NT2/D1 (cell line): ENCODE results near the gene TPD52L2.

Source experiments
- DNase-seq: peaks from one replicate; pipeline ENCODE4 v3.0.0-alpha.2; 2011; ENCODE audit warnings: low read depth, low spot score
- H3K27me3 ChIP-seq: 2 replicates; pipeline ENCODE4 v1.6.0; 2011; ENCODE audit warnings: mild to moderate bottlenecking; ENCODE audit not compliant: insufficient read length, insufficient read depth
- H3K36me3 ChIP-seq: 2 replicates; pipeline ENCODE4 v1.6.1; 2011; ENCODE audit warnings: mild to moderate bottlenecking, low read length, mixed read lengths; ENCODE audit not compliant: insufficient read depth, insufficient read length
- H3K4me1 ChIP-seq: 2 replicates; pipeline ENCODE4 v1.5.1; 2011; ENCODE audit not compliant: insufficient read depth, insufficient read length
- H3K4me3 ChIP-seq: 2 replicates; pipeline ENCODE4 v1.5.1; 2011; ENCODE audit warnings: low read depth; ENCODE audit not compliant: insufficient read length
- H3K9ac ChIP-seq: 2 replicates; pipeline ENCODE4 v1.6.0; 2011; ENCODE audit warnings: low read depth; ENCODE audit not compliant: insufficient read length
- H3K9me3 ChIP-seq: 2 replicates; pipeline ENCODE4 v1.5.1; 2011; ENCODE audit warnings: mild to moderate bottlenecking, low read length; ENCODE audit not compliant: insufficient read depth
- SUZ12 ChIP-seq: IDR thresholded peaks from 2 replicates; pipeline ENCODE4 v1.6.1; 2011; ENCODE audit not compliant: insufficient read length, insufficient read depth; ENCODE audit errors: extremely low read depth
- YY1 ChIP-seq: IDR thresholded peaks from 2 replicates; pipeline ENCODE4 v1.6.1; 2011; ENCODE audit not compliant: insufficient read length, insufficient read depth
- ZNF274 ChIP-seq: IDR thresholded peaks from 2 replicates; pipeline ENCODE4 v1.6.1; 2011; ENCODE audit warnings: mild to moderate bottlenecking, low read depth, low read length

The TPD52L2 gene

GRCh38 chr20:63885264-63886053 is 20.4 kb downstream of the TPD52L2 start:
- H3K36me3 ChIP-seq = peaks cover 91% of the 10 kb centered on the region
- no peak for TF ChIP-seq SUZ12
- no peak for TF ChIP-seq ZNF274
- TF ChIP-seq YY1 = no peak
- no peak for DNase-seq
- no peaks in the 10 kb centered on the region for H3K9me3 ChIP-seq
- peaks cover 8% of the 10 kb centered on the region for H3K4me1 ChIP-seq
- H3K27me3 ChIP-seq = no peaks in the 10 kb centered on the region
- no peak overlapping the region for H3K4me3 ChIP-seq
- peak overlapping the region; percentile 21 for H3K9ac ChIP-seq

GRCh38 chr20:63886054-63886419 is 21.0 kb downstream of the TPD52L2 start:
- Histone ChIP-seq H3K9me3 (no peaks in the 10 kb centered on the region), H3K4me1 (peaks cover 8% of the 10 kb centered on the region), H3K4me3 (no peak overlapping the region), H3K27me3 (no peaks in the 10 kb centered on the region), H3K9ac (no peak overlapping the region), H3K36me3 (peaks cover 92% of the 10 kb centered on the region)
- DNase-seq = no peak
- TF ChIP-seq ZNF274 (no peak), SUZ12 (no peak), YY1 (no peak)

GRCh38 chr20:63886921-63887320 is 21.9 kb downstream of the TPD52L2 start:
- Histone ChIP-seq H3K9ac (no peak overlapping the region), H3K36me3 (peaks cover 92% of the 10 kb centered on the region), H3K4me3 (no peak overlapping the region), H3K4me1 (peaks cover 8% of the 10 kb centered on the region), H3K27me3 (no peaks in the 10 kb centered on the region), H3K9me3 (no peaks in the 10 kb centered on the region)
- no peak for DNase-seq
- TF ChIP-seq SUZ12 (no peak), YY1 (no peak), ZNF274 (no peak)

DNA sequence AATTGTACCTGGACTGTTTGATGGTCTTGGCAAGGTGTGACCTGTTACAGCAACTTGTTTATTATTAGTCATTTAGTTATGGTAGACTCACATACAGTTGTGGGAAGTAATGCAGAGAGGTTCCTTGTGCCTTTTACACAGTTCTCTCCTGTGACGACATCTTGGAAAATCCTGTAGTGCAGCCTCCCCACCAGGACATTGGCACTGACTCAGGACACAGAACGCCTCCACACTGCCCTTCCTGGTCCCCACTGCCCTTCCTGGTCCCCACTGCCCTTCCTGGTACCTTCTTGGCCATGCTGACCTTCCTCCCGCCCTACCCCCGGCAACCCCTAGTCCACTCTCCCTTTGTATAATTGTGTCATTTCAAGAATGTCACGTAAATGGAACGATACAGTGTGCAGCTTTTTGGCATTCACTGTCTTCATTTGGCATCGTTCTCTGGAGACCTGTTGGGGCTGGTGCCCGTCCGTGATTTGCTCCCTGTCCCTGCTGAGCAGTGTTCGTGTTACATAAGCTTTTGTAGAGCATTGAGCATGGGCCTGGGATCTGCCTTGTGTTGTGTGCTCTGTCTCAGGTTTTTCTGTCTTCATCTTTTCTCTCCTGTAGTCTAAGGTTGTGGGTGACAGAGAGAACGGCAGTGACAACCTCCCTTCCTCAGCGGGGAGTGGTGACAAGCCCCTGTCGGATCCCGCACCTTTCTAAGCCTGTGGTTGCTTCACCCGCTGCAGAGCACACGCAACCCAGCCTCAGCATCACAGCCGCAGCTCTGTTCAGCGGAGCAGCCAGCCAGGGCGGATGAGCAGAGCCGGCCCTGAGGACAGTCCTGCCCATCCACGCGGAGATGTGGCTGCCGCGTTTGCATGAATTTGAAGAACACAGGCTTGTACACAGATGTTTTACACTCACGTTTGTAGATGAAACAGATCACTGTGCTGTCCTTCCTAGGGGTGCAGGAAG is 24.5 kb downstream of the TPD52L2 start:
- DNase-seq = no peak
- Histone ChIP-seq H3K36me3 (peaks cover 72% of the 10 kb centered on the region), H3K27me3 (no peaks in the 10 kb centered on the region), H3K4me3 (no peak overlapping the region), H3K9ac (no peak overlapping the region), H3K9me3 (no peaks in the 10 kb centered on the region), H3K4me1 (peaks cover 8% of the 10 kb centered on the region)
- TF ChIP-seq YY1 (no peak), ZNF274 (no peak), SUZ12 (no peak)

DNA sequence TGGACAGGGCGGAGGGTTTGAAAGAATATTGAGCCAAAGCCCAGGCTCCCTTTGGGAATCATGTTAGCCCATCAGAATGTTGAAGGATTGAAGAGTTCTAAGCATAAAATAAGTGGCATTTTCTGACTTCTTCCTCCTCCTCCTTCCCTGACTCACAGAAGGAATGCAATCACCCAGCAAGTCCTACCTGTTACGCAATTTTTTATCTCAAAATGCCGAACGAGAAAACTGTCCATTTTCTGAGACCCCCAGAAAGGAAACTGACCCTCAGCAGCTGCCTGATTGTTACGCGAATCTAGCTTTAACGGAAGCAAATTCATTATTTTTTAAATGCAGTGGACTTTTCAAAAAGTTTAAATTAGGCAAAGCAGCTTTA is 25.1 kb downstream of the TPD52L2 start:
- no peak overlapping the region for H3K4me3 ChIP-seq
- H3K9me3 ChIP-seq = no peaks in the 10 kb centered on the region
- peaks cover 8% of the 10 kb centered on the region for H3K4me1 ChIP-seq
- TF ChIP-seq ZNF274 (no peak), SUZ12 (no peak), YY1 (no peak)
- H3K36me3 ChIP-seq = peaks cover 66% of the 10 kb centered on the region
- no peak for DNase-seq
- no peak overlapping the region for H3K9ac ChIP-seq
- no peaks in the 10 kb centered on the region for H3K27me3 ChIP-seq

GRCh38 chr20:63890616-63891015 is 25.5 kb downstream of the TPD52L2 start:
- no peak for DNase-seq
- Histone ChIP-seq H3K9me3 (no peaks in the 10 kb centered on the region), H3K4me3 (no peak overlapping the region), H3K36me3 (peaks cover 61% of the 10 kb centered on the region), H3K4me1 (peaks cover 5% of the 10 kb centered on the region), H3K27me3 (no peaks in the 10 kb centered on the region), H3K9ac (no peak overlapping the region)
- TF ChIP-seq SUZ12 = no peak
- TF ChIP-seq YY1 = no peak
- no peak for TF ChIP-seq ZNF274
